IMR-90 (cell line): ENCODE results near the gene DOCK4. TPM values are rescaled to one million over a fixed set of nuclear protein-coding genes. Genes with fewer than 3 reads are reported as not detected.

ENCODE experiments used
- ATAC-seq: fragments of 200-7000 bp; cut with Tn5 transposase; 2 replicates; pipeline ENCODE4 v1.9.1; 2020; ENCODE audit warnings: low read depth, mild to moderate bottlenecking, moderate library complexity
- BruUV-seq: library from RNA; stranded (reverse); fragments of 400-500 nt; replicated peaks from 2 replicates; lab custom pipeline; 2021; lab: Mats Ljungman, UMichigan
- CTCF ChIA-PET: fragments of 300-600 bp; formaldehyde crosslinking; extraction: SDS; loops from one replicate; lab custom pipeline; 2021; ENCODE audit warnings: antibody characterized with exemption; lab: Yijun Ruan, JAX
- POLR2A ChIA-PET: fragments of 300-600 bp; sonication (Branson Sonifier 250); formaldehyde crosslinking; loops from one replicate; lab custom pipeline; 2022; ENCODE audit warnings: antibody characterized with exemption; ENCODE audit not compliant: unreplicated experiment; lab: Charles Lee
- DNase-seq: peaks from one replicate; pipeline ENCODE4 v3.0.0; 2013
- H2AFZ ChIP-seq: replicated peaks from 2 replicates; pipeline ENCODE3; 2013; ENCODE audit warnings: low read length, mild to moderate bottlenecking; ENCODE audit not compliant: poor library complexity
- H2AK5ac ChIP-seq: 2 replicates; pipeline ENCODE4 v1.6.1; 2013; ENCODE audit warnings: low read depth, low read length, inconsistent platforms
- H2AK9ac ChIP-seq: replicated peaks from 2 replicates; pipeline ENCODE3; 2013; ENCODE audit warnings: mild to moderate bottlenecking, low read depth, low read length, moderate library complexity; ENCODE audit not compliant: poor library complexity
- H2BK120ac ChIP-seq: 2 replicates; pipeline ENCODE4 v1.6.1; 2013; ENCODE audit warnings: low read depth, low read length, inconsistent platforms
- H2BK15ac ChIP-seq: 3 replicates; pipeline ENCODE4 v1.6.1; 2013; ENCODE audit warnings: low read depth, low read length, inconsistent platforms
- H2BK20ac ChIP-seq: 2 replicates; pipeline ENCODE4 v1.6.1; 2013; ENCODE audit warnings: low read depth, mild to moderate bottlenecking, inconsistent platforms, low read length, moderate library complexity
- H2BK5ac ChIP-seq: 2 replicates; pipeline ENCODE4 v1.6.1; 2013; ENCODE audit warnings: mild to moderate bottlenecking, low read depth, low read length, inconsistent platforms; ENCODE audit not compliant: poor library complexity, severe bottlenecking
- H3K14ac ChIP-seq: replicated peaks from 2 replicates; pipeline ENCODE4 v1.6.1; 2013; ENCODE audit warnings: low read depth, low read length, inconsistent platforms
- H3K18ac ChIP-seq: 2 replicates; pipeline ENCODE4 v1.6.1; 2013; ENCODE audit warnings: low read depth, low read length, control low read depth
- H3K23ac ChIP-seq: 2 replicates; pipeline ENCODE4 v1.6.1; 2013; ENCODE audit warnings: low read depth, low read length, inconsistent platforms
- H3K27ac ChIP-seq: 2 replicates; pipeline ENCODE4 v1.5.1; 2013; ENCODE audit warnings: mild to moderate bottlenecking, control low read depth, low read length; ENCODE audit not compliant: insufficient read depth
- H3K27me3 ChIP-seq: 2 replicates; pipeline ENCODE4 v1.6.1; 2013; ENCODE audit warnings: low read length; ENCODE audit not compliant: control insufficient read depth, insufficient read depth
- H3K36me3 ChIP-seq: 2 replicates; pipeline ENCODE4 v1.6.1; 2013; ENCODE audit warnings: low read length, mixed read lengths; ENCODE audit not compliant: control insufficient read depth, insufficient read depth
- H3K4ac ChIP-seq: 2 replicates; pipeline ENCODE4 v1.6.1; 2013; ENCODE audit warnings: low read depth, low read length, inconsistent platforms
- H3K4me1 ChIP-seq: 2 replicates; pipeline ENCODE4 v1.6.1; 2013; ENCODE audit warnings: low read length, mixed read lengths; ENCODE audit not compliant: control insufficient read depth, insufficient read depth
- H3K4me2 ChIP-seq: 2 replicates; pipeline ENCODE4 v1.6.1; 2013; ENCODE audit warnings: low read depth, mild to moderate bottlenecking, control low read depth, low read length, moderate library complexity
- H3K4me3 ChIP-seq: 2 replicates; pipeline ENCODE4 v1.5.1; 2013; ENCODE audit warnings: low read depth, mild to moderate bottlenecking, control low read depth, low read length, moderate library complexity; ENCODE audit not compliant: insufficient read depth
- H3K56ac ChIP-seq: 2 replicates; pipeline ENCODE4 v1.6.1; 2013; ENCODE audit warnings: low read length, inconsistent platforms; ENCODE audit not compliant: insufficient read depth; ENCODE audit errors: extremely low read depth
- H3K79me1 ChIP-seq, 2 experiments: 2 replicates each; pipeline ENCODE4 v1.6.1; 2013; ENCODE audit warnings: low read length in 2 of 2, inconsistent platforms in 1 of 2, low read depth in 1 of 2
- H3K9ac ChIP-seq: 2 replicates; pipeline ENCODE4 v1.6.1; 2013; ENCODE audit warnings: low read depth, low read length, control low read depth
- H3K9me1 ChIP-seq: 2 replicates; pipeline ENCODE4 v1.6.1; 2013; ENCODE audit warnings: low read length, inconsistent platforms; ENCODE audit not compliant: insufficient read depth
- H3K9me3 ChIP-seq: 2 replicates; pipeline ENCODE4 v1.6.1; 2013; ENCODE audit warnings: low read length; ENCODE audit not compliant: control insufficient read depth, insufficient read depth
- H4K20me1 ChIP-seq: 2 replicates; pipeline ENCODE4 v1.6.1; 2013; ENCODE audit warnings: low read length, inconsistent platforms; ENCODE audit not compliant: insufficient read depth
- H4K5ac ChIP-seq: 2 replicates; pipeline ENCODE4 v1.6.1; 2013; ENCODE audit warnings: mild to moderate bottlenecking, low read depth, low read length, control low read depth
- H4K8ac ChIP-seq, 2 experiments: 2 replicates each; pipeline ENCODE4 v1.6.1; 2013; ENCODE audit warnings: low read depth in 2 of 2, low read length in 2 of 2, control low read depth in 1 of 2, inconsistent platforms in 1 of 2
- H4K91ac ChIP-seq: 2 replicates; pipeline ENCODE4 v1.6.1; 2013; ENCODE audit warnings: low read depth, low read length, inconsistent platforms; ENCODE audit not compliant: insufficient read depth
- BHLHE40 ChIP-seq: fragments of 150-350 bp; IDR thresholded peaks from 2 replicates; pipeline ENCODE4 v1.6.1; 2016; ENCODE audit warnings: mild to moderate bottlenecking, low read depth, low read length
- CEBPB ChIP-seq: IDR thresholded peaks from 2 replicates; pipeline ENCODE4 v1.6.1; 2012; ENCODE audit warnings: low read depth, low read length, improper control_type of control experiment
- CHD1 ChIP-seq: IDR thresholded peaks from 2 replicates; pipeline ENCODE4 v1.6.1; 2012; ENCODE audit warnings: low read depth, low read length, improper control_type of control experiment
- CTCF ChIP-seq: conservative IDR thresholded peaks from 2 replicates; pipeline ENCODE4 v1.5.1; 2012; ENCODE audit warnings: mild to moderate bottlenecking, low read depth, low read length, improper control_type of control experiment
- FOS ChIP-seq: fragments of 150-350 bp; IDR thresholded peaks from 2 replicates; pipeline ENCODE4 v1.6.1; 2016; ENCODE audit warnings: low read depth, low read length
- MAFK ChIP-seq: IDR thresholded peaks from 2 replicates; pipeline ENCODE4 v1.6.1; 2012; ENCODE audit warnings: low read depth, low read length, improper control_type of control experiment
- MAZ ChIP-seq: IDR thresholded peaks from 2 replicates; pipeline ENCODE4 v1.6.1; 2012; ENCODE audit warnings: low read depth, mild to moderate bottlenecking, low read length, improper control_type of control experiment, moderate library complexity, borderline replicate concordance
- MXI1 ChIP-seq: IDR thresholded peaks from 2 replicates; pipeline ENCODE4 v1.6.1; 2012; ENCODE audit warnings: low read depth, mild to moderate bottlenecking, low read length, moderate library complexity, borderline replicate concordance
- NFE2L2 ChIP-seq: fragments of 150-350 bp; IDR thresholded peaks from 2 replicates; pipeline ENCODE4 v1.6.1; 2016; ENCODE audit warnings: low read depth, mild to moderate bottlenecking, low read length
- POLR2A ChIP-seq: IDR thresholded peaks from 2 replicates; pipeline ENCODE4 v1.6.1; 2012; ENCODE audit warnings: mild to moderate bottlenecking, low read depth, low read length
- RAD21 ChIP-seq: IDR thresholded peaks from 2 replicates; pipeline ENCODE4 v1.6.1; 2012; ENCODE audit warnings: low read length, improper control_type of control experiment
- RCOR1 ChIP-seq: IDR thresholded peaks from 2 replicates; pipeline ENCODE4 v1.6.1; 2012; ENCODE audit warnings: mild to moderate bottlenecking, low read length, improper control_type of control experiment; ENCODE audit not compliant: insufficient replicate concordance
- RFX5 ChIP-seq: IDR thresholded peaks from 2 replicates; pipeline ENCODE4 v1.8.0; 2012; ENCODE audit warnings: low read depth, mild to moderate bottlenecking, low read length, moderate library complexity
- SMC3 ChIP-seq: fragments of 150-350 bp; IDR thresholded peaks from 2 replicates; pipeline ENCODE4 v1.6.1; 2016; ENCODE audit warnings: low read depth, mild to moderate bottlenecking, antibody characterized with exemption, low read length, moderate library complexity
- USF2 ChIP-seq: fragments of 150-350 bp; IDR thresholded peaks from 2 replicates; pipeline ENCODE4 v1.6.1; 2017; ENCODE audit warnings: mild to moderate bottlenecking, antibody characterized with exemption, low read length, low read depth
- WGBS, 2 experiments: methylation state at CpG; one replicate each; pipeline versions ENCODE4 v1.1.5 to v1.1.7; 2013; ENCODE audit warnings: missing lambda C conversion rate in 2 of 2; ENCODE audit not compliant: insufficient read length in 1 of 2; ENCODE audit errors: extremely low coverage in 2 of 2; 5-methylcytosine and 5-hydroxymethylcytosine counted together
- dilution Hi-C: fragments of 300-500 bp; cut with HindIII; formaldehyde crosslinking; loops from one replicate; pipeline ENCODE4 v1.14.3; 2018; ENCODE audit warnings: low sequenced_read_pairs; ENCODE audit not compliant: unreplicated experiment
- in situ Hi-C: fragments of 300-500 bp; cut with MboI; formaldehyde crosslinking; loops from 3 replicates; pipeline ENCODE4 v1.14.3; 2019; ENCODE audit warnings: low sequenced_read_pairs, inconsistent platforms, mixed read lengths
- intact Hi-C: fragments of 100-400 bp; cut with micrococcal nuclease; formaldehyde crosslinking; loops from 2 replicates; pipeline ENCODE4 v1.10.0; 2022
- polyA plus RNA-seq, 3 experiments: library from polyadenylated mRNA; depleted of rRNA; stranded (reverse); fragments of >200 nt; gene quantifications; 2 replicates each; pipeline ENCODE4 v1.2.3, GENCODE V29; 2012; ENCODE audit warnings: low replicate concordance in 1 of 3
- total RNA-seq: library from RNA; depleted of rRNA; stranded (reverse); fragments of >200 nt; gene quantifications from 2 replicates; pipeline ENCODE4 v1.2.3, GENCODE V29; 2012
- TF ChIP-seq, protein P1 (sequence below): fragments of 150-350 bp; IDR thresholded peaks from 2 replicates; pipeline ENCODE4 v1.6.1; 2016; ENCODE audit warnings: low read depth, mild to moderate bottlenecking, low read length, moderate library complexity, borderline replicate concordance

DOCK4 gene
- total and polyA plus RNA-seq, 2 of the 4 experiments (the other 2 are of a cell fraction) = 4.4 to 12.2 TPM

DNA sequence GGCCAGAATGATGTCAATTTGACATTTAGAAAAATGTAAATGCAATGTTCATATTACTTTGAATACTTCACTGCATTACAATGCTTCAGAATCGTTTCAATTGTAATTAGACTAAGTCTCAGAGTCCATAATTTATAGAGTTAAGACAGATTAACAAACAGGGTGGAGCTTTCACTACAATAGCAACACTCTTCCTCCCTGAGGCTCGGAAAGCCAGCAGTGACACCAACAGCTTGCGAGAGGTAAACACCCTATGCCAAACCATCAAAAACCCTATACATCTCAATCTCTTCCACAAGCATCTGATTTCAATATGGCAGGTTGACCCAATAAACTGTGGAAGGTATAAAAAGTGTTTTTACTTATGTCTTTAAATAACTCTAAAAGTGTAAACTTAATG lies 72.2 kb downstream of the DOCK4 start:
- DNase-seq (no peak), ATAC-seq (no peak)
- no peak overlapping the region for H4K91ac ChIP-seq
- peaks cover 6% of the 10 kb centered on the region for H3K4me1 ChIP-seq
- dilution Hi-C loops = no loop called here
- no peaks in the 10 kb centered on the region for H4K20me1 ChIP-seq
- BruUV-seq = no TSS peak
- H2BK120ac ChIP-seq = no peak overlapping the region
- H3K9ac ChIP-seq = no peak overlapping the region
- TF ChIP-seq NFE2L2 (no peak), RAD21 (no peak), CTCF (no peak), MAFK (no peak), RCOR1 (no peak), USF2 (no peak), RFX5 (no peak), CHD1 (no peak), CEBPB (no peak), POLR2A (no peak), FOS (no peak), SMC3 (no peak), BHLHE40 (no peak), MAZ (no peak), MXI1 (no peak)
- TF ChIP-seq, protein P1, sequence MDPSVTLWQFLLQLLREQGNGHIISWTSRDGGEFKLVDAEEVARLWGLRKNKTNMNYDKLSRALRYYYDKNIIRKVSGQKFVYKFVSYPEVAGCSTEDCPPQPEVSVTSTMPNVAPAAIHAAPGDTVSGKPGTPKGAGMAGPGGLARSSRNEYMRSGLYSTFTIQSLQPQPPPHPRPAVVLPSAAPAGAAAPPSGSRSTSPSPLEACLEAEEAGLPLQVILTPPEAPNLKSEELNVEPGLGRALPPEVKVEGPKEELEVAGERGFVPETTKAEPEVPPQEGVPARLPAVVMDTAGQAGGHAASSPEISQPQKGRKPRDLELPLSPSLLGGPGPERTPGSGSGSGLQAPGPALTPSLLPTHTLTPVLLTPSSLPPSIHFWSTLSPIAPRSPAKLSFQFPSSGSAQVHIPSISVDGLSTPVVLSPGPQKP = no peak
- no peak overlapping the region for H2BK5ac ChIP-seq
- H3K4ac ChIP-seq = no peak overlapping the region
- H4K8ac ChIP-seq = no peak overlapping the region
- no peak overlapping the region for H3K4me3 ChIP-seq
- H3K9me3 ChIP-seq = no peaks in the 10 kb centered on the region
- in situ Hi-C loops = no loop called here
- no peaks in the 10 kb centered on the region for H3K36me3 ChIP-seq
- WGBS, 2 experiments = no CpG with 5 or more reads among the region's 3 CpGs
- H3K56ac ChIP-seq = no peak overlapping the region
- no peaks in the 10 kb centered on the region for H3K9me1 ChIP-seq
- H2BK15ac ChIP-seq = no peak overlapping the region; the same call in 2 of the 3 replicates
- intact Hi-C loops = no loop called here
- H3K79me1 ChIP-seq = peaks cover 0 to 10% of the 10 kb centered on the region in 2 experiments
- no peak overlapping the region for H4K5ac ChIP-seq
- no peak overlapping the region for H2BK20ac ChIP-seq
- no peak overlapping the region for H2AK5ac ChIP-seq
- CTCF ChIA-PET = no interaction called here
- no peak overlapping the region for H3K4me2 ChIP-seq
- no peak overlapping the region for H3K27ac ChIP-seq
- POLR2A ChIA-PET = no interaction called here
- no peak overlapping the region for H3K23ac ChIP-seq
- H3K14ac ChIP-seq = no peak overlapping the region
- no peak overlapping the region for H2AFZ ChIP-seq
- H3K18ac ChIP-seq = no peak overlapping the region
- H2AK9ac ChIP-seq = no peak overlapping the region
- H3K27me3 ChIP-seq = no peaks in the 10 kb centered on the region
